GM19438 (cell line): Measurements from ENCODE around the gene TRAPPC13.
"Not testable (repeated sequence)": the region's sequence is repeated elsewhere in the genome, so short reads cannot be mapped to it uniquely, and the experiment has no call there.

ENCODE experiments used
- ATAC-seq: cut with Tn5 transposase; IDR thresholded peaks from one replicate; pipeline ENCODE4 v1.9.1; 2021; ENCODE audit warnings: low read depth; ENCODE audit not compliant: unreplicated experiment

The TRAPPC13 gene, protein sequence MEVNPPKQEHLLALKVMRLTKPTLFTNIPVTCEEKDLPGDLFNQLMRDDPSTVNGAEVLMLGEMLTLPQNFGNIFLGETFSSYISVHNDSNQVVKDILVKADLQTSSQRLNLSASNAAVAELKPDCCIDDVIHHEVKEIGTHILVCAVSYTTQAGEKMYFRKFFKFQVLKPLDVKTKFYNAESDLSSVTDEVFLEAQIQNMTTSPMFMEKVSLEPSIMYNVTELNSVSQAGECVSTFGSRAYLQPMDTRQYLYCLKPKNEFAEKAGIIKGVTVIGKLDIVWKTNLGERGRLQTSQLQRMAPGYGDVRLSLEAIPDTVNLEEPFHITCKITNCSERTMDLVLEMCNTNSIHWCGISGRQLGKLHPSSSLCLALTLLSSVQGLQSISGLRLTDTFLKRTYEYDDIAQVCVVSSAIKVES

DNA sequence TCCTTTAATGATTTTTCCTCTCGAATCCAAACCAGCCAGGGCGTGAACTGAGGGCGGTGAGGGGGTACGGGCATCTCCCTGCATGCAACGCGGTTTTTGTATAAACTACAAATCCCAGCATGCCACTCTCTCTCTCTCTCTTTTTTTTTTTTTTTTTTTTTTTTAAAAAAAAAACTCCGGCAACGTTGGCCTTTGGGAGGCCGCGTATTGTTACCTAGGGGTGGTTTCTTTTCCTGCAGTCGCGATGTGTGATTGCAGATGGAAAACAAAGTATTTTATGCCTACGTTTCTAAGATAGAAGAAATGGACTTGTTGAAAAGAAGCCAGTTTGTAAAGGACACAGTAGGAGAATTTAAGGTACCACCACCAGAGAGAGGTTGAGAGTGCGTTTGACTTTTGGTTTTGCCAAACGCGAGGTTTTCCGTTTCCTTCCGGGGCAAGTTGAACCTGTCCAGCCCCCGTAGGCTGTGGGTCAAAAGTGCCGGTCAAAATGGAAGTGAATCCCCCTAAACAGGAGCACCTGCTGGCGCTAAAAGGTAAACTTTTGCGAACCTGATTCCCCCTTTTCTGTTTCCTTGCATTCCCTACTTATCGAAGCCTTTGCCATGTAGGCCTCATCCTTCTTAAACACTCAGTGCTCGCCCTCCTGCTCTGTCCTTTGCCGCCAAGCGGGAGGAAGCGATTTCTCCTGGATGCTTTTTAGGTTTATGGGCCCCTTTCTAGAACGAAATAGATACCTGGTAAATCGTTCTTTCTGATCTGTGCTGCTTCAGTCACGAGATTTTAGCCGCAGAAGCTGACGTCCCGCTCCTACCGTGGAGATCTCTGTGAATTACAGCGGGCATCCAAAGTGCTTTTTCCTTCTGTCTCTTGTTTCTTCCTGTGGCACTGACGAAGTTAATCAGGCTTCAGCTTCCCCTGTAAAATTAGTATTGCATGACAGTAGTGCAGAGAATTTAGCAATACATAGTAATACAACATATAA lies at the start of gene TRAPPC13, which contains the start of gene SHLD3:
TSS of gene TRAPPC13 (plus strand) at position 457 of the 985 bp plus-strand sequence. CDS start at position 491, 34 bp downstream.
TSS of gene SHLD3 (plus strand) at position 457 of the 985 bp plus-strand sequence. CDS start 4,561 bp downstream, outside the sequence.
- peak; percentile 78 for ATAC-seq

DNA sequence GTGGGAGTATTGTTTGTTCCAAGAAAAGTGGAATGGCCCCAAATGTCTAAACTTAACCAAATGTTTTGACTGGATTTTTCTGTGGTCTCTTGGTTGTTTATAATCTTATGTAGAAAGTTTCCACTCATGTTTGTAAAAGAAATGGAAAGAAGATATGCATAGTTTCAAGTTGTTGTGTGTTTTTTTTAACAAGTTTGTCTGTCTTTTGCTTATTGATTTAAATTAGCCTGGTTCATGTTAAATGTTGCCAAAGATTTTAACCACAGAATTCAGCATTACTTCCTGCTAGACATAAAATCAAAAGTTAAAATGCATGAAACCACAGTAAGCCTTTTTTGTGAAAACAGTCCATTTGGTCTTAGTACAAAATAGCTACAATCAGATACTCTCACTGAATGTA lies 47.7 kb upstream of the TRAPPC13 start:
- no peak for ATAC-seq

DNA sequence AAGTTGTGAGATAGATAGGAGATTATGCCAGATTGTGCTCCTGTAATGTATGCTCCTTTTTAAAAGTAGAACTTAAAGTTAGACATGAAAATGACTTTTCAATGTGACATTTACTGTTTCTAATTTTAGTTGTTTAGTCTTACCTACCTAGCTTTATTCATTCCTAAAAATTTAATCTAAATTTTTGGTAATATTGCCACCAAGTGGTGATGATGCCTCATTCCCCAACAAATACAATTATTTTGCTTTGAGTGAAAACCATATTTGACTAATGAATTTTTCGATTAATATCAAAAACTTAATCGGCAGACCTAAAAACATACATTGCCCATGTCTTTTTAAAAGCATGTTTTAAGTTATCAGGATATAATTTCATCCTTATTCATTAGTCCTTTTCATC lies 36.1 kb upstream of the TRAPPC13 start:
- no peak for ATAC-seq

DNA sequence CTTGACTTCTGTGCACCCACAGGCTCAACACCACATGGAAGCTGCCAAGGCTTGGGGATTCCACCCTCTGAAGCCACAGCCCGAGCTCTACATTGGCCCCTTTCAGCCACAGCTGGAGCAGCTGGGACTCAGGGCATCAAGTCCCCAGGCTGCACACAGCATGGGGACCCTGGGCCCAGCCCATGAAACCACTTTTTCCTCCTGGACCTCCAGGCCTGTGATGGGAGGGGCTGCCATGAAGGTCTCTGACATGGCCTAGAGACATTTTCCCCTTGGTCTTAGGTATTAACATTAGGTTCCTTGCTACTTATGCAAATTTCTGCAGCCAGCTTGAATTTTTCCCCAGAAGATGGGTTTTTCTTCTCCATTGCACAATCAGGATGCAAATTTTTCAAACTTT lies 23.1 kb upstream of the TRAPPC13 start:
- not testable (repeated sequence) for ATAC-seq

DNA sequence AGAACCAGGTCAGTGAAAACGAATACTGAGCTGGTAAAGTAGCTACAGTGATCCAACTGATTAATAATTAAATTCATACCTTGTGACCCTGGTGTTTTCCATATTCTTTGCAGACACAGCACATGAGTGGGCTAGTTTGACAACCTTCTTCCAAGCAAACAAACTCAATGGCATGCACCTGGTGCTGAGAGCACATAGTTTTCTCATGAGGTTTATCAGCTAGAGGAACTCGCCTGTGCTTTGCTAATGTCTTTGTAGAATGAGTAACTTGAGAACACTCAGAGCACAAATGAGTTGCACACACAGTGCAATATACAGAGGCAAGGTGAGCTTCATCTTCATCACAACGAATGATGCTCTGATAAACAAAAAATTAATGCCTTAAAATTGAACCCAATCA lies 13.3 kb upstream of the TRAPPC13 start:
- ATAC-seq: no peak

DNA sequence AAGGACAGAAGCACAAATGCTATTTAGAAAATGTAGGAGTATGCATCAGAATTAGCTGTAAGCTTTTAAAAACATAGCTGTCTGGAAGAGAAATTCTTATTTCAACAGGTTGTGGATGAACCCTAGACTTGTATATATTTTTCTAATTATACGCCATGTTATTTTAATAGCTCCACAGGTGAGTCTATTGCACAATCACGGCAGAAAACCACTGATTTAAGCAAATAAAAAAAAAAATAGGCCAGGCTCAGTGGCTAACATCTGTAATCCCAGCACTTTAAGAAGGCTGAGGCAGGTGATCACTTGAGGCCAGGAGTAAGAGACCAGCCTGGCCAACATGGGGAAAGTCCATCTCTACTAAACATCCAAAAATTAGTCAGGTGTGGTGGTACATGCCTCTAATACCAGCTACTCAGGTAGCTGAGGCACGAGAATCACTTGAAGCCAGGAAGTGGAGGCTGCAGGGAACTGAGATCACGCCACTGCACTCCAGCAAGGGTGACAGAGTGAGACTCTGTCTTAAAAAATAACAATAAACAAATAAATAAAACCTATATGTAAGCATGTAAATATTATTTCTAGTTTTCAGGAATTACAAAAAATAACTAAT lies 12.4 kb upstream of the TRAPPC13 start:
- ATAC-seq: no peak

DNA sequence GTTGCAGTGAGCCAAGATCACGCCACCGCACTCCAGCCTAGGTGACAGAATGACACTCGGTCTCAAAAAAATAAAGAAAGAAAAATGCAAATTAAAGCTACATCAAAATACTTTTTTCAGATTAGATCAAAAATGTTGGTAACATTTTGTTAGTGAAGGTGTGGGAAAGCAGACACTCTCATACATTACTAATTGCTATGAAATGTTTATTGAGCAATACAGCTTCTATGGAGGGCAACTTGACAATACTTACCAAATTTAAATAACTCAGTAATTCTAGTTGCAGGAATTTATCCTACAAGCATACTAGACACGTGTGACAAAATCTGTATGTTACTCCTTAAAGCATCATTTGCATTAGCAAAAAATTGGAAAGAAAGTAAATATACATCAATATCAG lies 4.8 kb upstream of the TRAPPC13 start:
- ATAC-seq: no peak

DNA sequence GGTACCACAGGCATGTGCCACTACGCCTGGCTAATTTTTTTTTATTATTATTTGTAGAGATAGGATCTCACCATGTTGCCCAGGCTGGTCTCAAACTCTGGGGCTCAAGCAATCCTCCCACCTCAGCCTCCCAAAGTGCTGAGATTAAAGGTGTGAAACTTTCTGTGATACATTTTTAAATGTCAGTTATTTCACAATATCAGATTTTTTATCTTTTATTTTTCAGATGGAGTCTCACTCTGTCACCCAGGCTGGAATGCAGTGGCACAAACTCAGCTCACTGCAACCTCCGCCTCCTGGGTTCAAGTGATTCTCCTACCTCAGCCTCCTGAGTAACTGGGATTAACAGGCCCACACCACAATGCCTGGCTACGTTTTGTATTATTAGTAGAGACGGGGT lies 2.9 kb upstream of the TRAPPC13 start:
- ATAC-seq: not testable (repeated sequence)

DNA sequence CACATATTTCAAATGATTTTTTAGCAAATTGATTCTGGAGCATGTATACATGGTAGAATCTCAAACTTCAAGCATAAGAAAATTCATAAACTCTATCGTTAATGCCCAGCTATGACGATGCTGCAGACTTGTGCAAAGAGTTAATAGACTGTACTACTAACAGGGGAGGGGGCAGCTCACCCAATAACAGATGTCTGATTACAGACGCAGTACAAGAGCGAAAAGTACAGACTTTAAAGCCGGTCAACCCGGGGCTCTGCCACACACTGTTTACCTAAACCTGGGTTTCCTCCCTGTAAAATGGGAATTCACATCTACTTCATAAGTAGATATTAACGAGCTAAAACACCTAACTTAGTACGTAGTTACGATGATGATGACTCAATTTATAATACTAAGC lies 1.3 kb upstream of the TRAPPC13 start:
- ATAC-seq: no peak

DNA sequence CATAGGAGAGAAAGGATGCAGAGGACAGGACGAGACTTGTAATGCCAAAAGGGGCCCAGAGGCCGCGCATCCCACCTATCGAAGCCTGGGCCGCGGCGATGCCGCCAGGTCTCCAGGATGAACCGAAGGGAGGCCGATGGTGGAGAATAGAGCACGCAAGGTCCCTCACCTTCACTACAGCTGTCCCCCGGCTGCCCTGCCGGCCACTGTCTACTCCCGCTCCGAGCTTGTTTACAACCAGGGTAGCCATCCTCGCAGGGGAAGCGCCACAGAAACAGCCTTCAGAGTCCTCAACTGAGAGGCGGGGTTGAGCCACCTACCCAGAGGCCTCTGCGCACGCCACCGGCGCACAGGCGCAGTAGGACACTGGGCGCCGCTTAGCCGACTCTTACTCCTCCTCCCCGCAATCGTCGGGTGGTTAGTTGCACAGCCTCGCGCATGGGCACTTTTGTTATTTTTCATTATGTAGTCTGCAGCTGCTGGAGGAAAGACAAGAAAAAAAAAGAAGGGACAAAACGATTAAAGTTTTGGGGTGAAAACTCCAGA lies 729 bp upstream of the TRAPPC13 start, which contains the start of gene TRIM23:
TSS of gene TRIM23 (minus strand) at position 309 of the 546 bp plus-strand sequence. CDS start at position 250, 59 bp downstream.
- ATAC-seq: peak; percentile 92

DNA sequence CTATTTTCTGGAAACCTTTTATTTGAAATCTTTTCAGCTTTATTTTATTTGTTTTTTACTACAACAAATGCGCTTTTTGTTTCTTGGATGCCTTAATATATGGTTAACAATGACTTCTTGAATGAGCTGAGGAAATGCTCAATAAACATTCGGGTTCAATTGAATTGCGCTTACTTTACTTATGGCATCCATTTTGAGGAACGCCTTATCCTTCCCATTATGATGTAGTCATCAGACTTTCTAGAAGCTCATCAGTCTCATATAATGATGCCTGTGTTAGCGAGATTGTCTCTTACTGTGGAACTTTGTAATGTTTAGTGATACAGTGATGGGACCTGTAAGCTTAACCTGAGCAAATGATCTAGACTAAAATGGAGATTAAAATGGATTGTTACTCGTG lies 916 bp downstream of the TRAPPC13 start:
- no peak for ATAC-seq

DNA sequence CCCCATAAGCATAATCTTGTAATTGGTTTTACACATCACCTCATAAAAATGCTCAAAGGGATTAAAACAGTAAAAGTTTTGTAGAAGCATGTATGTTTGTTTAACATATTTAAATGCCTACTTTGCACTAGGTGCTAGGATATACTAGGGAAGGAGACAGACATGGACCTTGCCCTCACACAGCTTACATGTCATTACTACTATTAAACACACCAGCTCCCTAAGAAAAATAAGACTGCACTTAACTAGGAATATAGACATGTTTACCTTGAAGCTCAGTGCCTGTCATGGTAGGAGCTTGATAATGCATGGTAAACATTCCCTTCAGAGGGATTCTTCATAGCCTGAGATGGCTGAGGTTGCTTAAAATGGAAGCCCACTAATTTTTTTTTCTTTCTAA lies 6.2 kb downstream of the TRAPPC13 start:
- no peak for ATAC-seq

DNA sequence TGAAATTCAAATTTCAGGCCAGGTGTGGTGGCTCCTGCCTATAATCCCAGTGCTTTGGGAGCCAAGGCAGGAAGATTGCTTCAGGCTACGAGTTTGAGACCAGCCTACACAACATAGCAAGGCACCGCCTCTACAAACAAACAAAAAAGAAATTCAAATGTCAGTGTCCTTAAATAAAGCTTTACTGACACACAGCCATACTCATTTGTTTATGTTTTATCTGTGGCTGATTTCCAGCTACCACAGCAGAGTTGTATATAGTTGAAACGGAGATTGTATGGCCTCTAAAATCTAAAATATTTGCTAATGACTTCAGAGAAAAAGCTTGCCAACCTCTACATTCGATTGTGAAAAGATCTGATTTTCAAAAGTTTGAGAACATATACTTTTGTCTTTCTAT lies 15.4 kb downstream of the TRAPPC13 start:
- ATAC-seq: no peak

DNA sequence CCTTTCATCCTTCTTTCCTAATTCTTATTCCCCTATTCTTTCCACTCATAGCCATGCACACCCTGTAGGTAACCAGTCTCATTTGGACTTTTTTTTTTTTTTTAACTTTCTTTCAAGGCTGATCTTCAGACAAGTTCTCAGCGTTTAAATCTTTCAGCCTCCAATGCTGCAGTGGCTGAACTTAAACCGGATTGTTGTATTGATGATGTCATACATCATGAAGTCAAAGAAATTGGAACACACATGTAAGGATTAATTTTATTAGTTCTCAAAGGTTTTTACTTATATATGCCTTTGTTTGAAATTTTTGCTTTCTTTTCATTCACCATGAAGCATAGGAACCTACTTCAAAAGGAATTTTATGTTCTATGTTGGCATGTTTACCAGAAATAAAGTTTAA lies 22.1 kb downstream of the TRAPPC13 start:
- ATAC-seq: no peak

DNA sequence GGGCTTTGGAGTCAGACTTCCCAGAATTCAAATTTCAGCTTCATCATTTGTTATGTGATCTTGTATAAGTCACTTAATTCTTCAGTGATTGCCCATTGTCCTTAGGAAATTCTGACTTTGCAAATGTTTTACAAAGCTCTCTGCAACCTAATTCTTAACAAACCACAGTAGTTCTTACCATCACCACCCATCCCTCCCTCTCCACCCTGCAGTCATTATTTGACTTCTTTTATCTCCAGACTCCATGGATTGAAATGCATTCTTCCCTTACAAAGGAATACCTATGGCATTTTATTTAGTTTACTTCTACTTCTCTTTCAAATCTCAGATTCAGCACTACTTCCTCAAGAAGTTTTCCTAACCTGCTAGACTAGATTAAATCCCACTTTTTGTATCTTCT lies 23.1 kb downstream of the TRAPPC13 start:
- ATAC-seq: no peak

DNA sequence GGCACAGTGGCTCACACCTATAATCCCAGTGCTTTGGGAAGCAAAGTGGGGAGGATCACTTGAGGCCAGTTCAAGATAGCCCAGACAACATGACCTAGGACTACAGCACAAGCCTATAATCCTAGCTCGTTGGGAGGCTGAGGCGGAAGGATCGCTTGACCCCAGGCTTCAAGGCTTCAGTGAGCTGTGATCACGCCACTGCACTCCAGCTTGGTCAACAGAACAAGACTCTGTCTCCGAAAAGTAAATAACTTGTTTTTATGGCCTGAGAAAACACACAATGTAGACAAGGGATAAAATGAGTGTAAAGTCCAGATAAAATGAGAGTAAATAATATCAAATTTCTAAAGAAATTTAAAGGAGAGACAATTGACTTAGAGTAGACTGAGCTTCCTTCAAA lies 26.3 kb downstream of the TRAPPC13 start:
- ATAC-seq: no peak

DNA sequence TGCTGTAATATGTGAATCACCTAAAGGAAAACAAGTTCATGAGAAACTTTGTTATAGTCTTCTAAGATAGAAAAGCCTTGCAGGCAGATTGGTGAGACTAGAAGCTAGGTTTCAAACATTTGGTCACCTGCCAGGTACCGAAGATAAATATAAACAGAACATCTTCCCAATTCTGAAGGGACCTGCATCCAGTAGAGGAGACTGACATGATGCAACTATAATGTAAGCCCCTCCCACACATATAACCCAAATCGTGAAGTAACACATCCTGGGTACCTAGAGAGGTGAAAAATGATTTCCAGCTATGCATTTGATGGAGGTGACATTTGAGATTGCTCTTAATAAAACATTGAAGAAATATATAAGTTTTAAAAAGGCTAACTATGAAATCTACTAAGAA lies 29.9 kb downstream of the TRAPPC13 start:
- no peak for ATAC-seq

DNA sequence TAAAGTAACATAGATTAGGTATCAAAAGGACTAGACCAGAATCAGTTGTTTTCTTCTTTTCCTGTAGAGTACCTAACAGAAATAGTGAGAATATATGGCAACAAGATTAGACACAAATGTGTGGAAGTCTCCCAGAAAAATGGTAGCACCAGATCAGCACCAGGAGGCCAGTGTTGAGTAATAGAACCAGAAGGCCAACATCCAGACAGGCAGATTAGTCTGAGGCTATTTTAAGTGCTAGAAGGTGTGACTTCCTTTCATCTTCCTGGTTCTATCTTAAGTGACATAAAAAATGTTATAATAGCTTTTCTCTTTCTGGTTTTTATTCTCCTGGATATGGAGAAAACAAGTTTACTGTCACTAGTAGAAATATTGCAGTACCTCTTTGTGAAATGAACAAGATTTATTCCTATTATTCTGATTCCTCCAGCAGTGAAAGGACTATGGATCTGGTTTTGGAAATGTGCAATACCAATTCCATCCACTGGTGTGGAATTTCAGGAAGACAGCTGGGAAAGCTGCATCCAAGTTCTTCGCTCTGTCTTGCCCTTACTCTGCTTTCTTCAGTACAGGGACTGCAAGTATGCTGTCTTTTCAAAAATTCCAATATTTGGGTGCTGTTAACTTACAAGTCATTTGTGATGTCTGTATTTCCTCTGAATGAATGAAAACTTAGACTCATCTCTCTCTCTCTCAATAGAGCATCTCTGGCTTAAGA lies 39.1 kb downstream of the TRAPPC13 start:
- no peak for ATAC-seq

DNA sequence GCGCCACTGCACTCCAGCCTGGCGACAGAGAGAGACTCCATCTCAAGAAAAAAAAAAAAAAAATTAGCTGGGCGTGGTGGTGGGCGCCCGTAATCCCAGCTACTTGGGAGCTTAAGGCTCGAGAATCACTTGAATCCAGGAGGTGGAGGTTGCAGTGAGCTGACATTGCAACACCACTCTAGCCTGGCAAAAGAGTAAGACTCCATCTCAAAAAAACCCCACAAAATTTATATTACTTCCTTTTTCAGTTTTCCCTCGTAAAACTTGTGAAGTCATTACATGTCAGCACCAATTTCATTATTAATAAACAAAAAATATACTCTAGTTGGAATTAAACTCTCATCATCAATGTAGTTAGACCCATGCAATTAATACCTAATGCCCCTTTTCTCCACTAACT lies 43.9 kb downstream of the TRAPPC13 start:
- no peak for ATAC-seq

DNA sequence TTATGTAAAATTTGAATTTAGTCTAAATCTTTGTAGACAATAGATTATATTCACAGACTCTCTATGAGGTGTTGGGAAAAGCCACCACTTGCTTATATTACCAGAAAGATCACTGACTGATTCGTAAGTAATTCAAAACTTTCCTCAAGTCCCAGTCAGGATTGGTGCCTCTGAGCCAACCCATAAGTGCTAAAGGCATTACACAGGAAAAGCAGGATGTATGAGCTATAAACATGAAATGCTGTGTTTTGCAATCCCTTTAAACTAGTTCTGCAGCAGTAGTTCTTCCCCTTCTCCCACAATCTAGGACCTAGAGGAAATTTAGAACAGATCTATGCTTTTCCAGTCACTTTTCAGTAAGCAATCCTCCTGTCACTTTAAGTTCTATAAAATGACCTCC lies 48.0 kb downstream of the TRAPPC13 start:
- no peak for ATAC-seq
